Fibroblast of peridontal ligament (primary cell): ENCODE data around the gene HINT2.

Source experiments
- DNase-seq: peaks from one replicate; pipeline ENCODE4 v3.0.0-alpha.2; 2010; ENCODE audit errors: extremely low read depth

HINT2 gene

GRCh38 chr9:35840881-35841644, 26.2 kb upstream of the HINT2 start:
- DNase-seq: no peak

GRCh38 chr9:35839926-35840325, 25.1 kb upstream of the HINT2 start:
- no peak for DNase-seq

- DNase-seq: no peak
These were observed 21.8 kb upstream of the HINT2 start for GRCh38 chr9:35836595-35836994.

GRCh38 chr9:35835766-35836165, 20.9 kb upstream of the HINT2 start:
- no peak for DNase-seq

GRCh38 chr9:35835216-35835632, 20.4 kb upstream of the HINT2 start:
- no peak for DNase-seq

- DNase-seq: no peak
These were observed 19.7 kb upstream of the HINT2 start for GRCh38 chr9:35834260-35835215.

GRCh38 chr9:35832814-35833213, 18.0 kb upstream of the HINT2 start:
- DNase-seq: no peak

- DNase-seq: no peak
These were observed 16.2 kb upstream of the HINT2 start for GRCh38 chr9:35831040-35831439.

- DNase-seq: no peak
These were observed 14.9 kb upstream of the HINT2 start for GRCh38 chr9:35829764-35830096.

- peak; percentile 85 for DNase-seq
These were observed 14.4 kb upstream of the HINT2 start, which contains the start of gene TMEM8B for GRCh38 chr9:35829084-35829763. TMEM8B (plus strand) TSS chr9:35829228; CDS start chr9:35829448, 220 bp downstream.

- DNase-seq: no peak
These were observed 13.9 kb upstream of the HINT2 start, which contains the start of gene FAM221B for GRCh38 chr9:35828716-35829083. FAM221B (minus strand) TSS chr9:35828732; CDS start chr9:35826161, 2,571 bp downstream.

GRCh38 chr9:35827486-35827885, 12.6 kb upstream of the HINT2 start:
- DNase-seq: peak; percentile 78

- peak; percentile 80 for DNase-seq
These were observed 11.3 kb upstream of the HINT2 start for GRCh38 chr9:35826071-35826701.

GRCh38 chr9:35822926-35823325, 8.1 kb upstream of the HINT2 start:
- DNase-seq: no peak

- DNase-seq: peak; percentile 81
These were observed 5.2 kb upstream of the HINT2 start for GRCh38 chr9:35820076-35820475.

- no peak for DNase-seq
These were observed 3.5 kb upstream of the HINT2 start for GRCh38 chr9:35818341-35818740.

- DNase-seq: peak; percentile 22
These were observed 1.9 kb upstream of the HINT2 start for GRCh38 chr9:35816708-35817107.

GRCh38 chr9:35814106-35814840, 569 bp downstream of the HINT2 start:
- peak; percentile 54 for DNase-seq

- no peak for DNase-seq
These were observed 1.3 kb downstream of the HINT2 start for GRCh38 chr9:35813434-35814105.

- peak; percentile 95 for DNase-seq
These were observed 2.7 kb downstream of the HINT2 start, which contains the start of gene SPAG8 for GRCh38 chr9:35812025-35812602. SPAG8 (minus strand) TSS chr9:35812262; CDS start chr9:35812147, 115 bp downstream.
